SK-N-SH treated with all-trans-retinoic acid at 6 μM for 48 hours (cell line): Measurements from ENCODE around the gene RMDN2.

Experiments used
- ARNTL ChIP-seq: fragments of 450-650 bp; formaldehyde crosslinking; IDR thresholded peaks from 2 replicates; pipeline ENCODE4 v1.5.0; 2020; ENCODE audit warnings: low read depth, mild to moderate bottlenecking, moderate library complexity, borderline replicate concordance
- CSDC2 ChIP-seq: fragments of 250-450 bp; sonication (Bioruptor Pico); IDR thresholded peaks from 2 replicates; pipeline ENCODE4 v1.5.0; 2020; ENCODE audit warnings: mild to moderate bottlenecking, moderate library complexity
- CSRNP3 ChIP-seq: fragments of 250-450 bp; sonication (Bioruptor Pico); IDR thresholded peaks from 2 replicates; pipeline ENCODE4 v1.5.1; 2021; ENCODE audit warnings: mild to moderate bottlenecking, moderate library complexity
- GLIS3 ChIP-seq: fragments of 250-450 bp; sonication (Bioruptor Pico); IDR thresholded peaks from 2 replicates; pipeline ENCODE4 v1.5.0; 2020; ENCODE audit warnings: mild to moderate bottlenecking, moderate library complexity
- PATZ1 ChIP-seq: fragments of 250-450 bp; sonication (Bioruptor Pico); IDR thresholded peaks from 2 replicates; pipeline ENCODE4 v1.8.0; 2020; ENCODE audit warnings: mild to moderate bottlenecking, moderate library complexity, borderline replicate concordance
- RARB ChIP-seq: fragments of 250-450 bp; sonication (Bioruptor Pico); IDR thresholded peaks from 2 replicates; pipeline ENCODE4 v1.8.0; 2021; ENCODE audit warnings: mild to moderate bottlenecking, moderate library complexity
- SNAI2 ChIP-seq: fragments of 250-450 bp; sonication (Bioruptor Pico); IDR thresholded peaks from 2 replicates; pipeline ENCODE4 v1.5.0; 2020; ENCODE audit warnings: mild to moderate bottlenecking, moderate library complexity
- TCF4 ChIP-seq: fragments of 250-450 bp; sonication (Bioruptor Pico); IDR thresholded peaks from 2 replicates; pipeline ENCODE4 v1.8.0; 2021; ENCODE audit warnings: mild to moderate bottlenecking, moderate library complexity, borderline replicate concordance
- TOX ChIP-seq: fragments of 250-450 bp; sonication (Bioruptor Pico); IDR thresholded peaks from 2 replicates; pipeline ENCODE4 v1.8.0; 2021; ENCODE audit warnings: mild to moderate bottlenecking, moderate library complexity, borderline replicate concordance
- ZC3H10 ChIP-seq: fragments of 250-450 bp; sonication (Bioruptor Pico); IDR thresholded peaks from 2 replicates; pipeline ENCODE4 v1.5.1; 2021; ENCODE audit warnings: mild to moderate bottlenecking, moderate library complexity
- ZFP30 ChIP-seq: fragments of 450-650 bp; formaldehyde crosslinking; IDR thresholded peaks from 2 replicates; pipeline ENCODE4 v1.5.0; 2022; ENCODE audit warnings: mild to moderate bottlenecking, moderate library complexity
- ZNF565 ChIP-seq: fragments of 450-650 bp; formaldehyde crosslinking; conservative IDR thresholded peaks from 2 replicates; pipeline ENCODE4 v1.5.0; 2020; ENCODE audit warnings: low read depth, mild to moderate bottlenecking, moderate library complexity
- TF ChIP-seq, protein P1 (sequence below): fragments of 250-450 bp; sonication (Bioruptor Pico); IDR thresholded peaks from 2 replicates; pipeline ENCODE4 v1.5.1; 2020; ENCODE audit warnings: low read depth, mild to moderate bottlenecking, moderate library complexity
- TF ChIP-seq, protein P2 (sequence below): fragments of 250-450 bp; sonication (Bioruptor Pico); IDR thresholded peaks from 2 replicates; pipeline ENCODE4 v1.5.0; 2020; ENCODE audit warnings: mild to moderate bottlenecking, moderate library complexity

DNA sequence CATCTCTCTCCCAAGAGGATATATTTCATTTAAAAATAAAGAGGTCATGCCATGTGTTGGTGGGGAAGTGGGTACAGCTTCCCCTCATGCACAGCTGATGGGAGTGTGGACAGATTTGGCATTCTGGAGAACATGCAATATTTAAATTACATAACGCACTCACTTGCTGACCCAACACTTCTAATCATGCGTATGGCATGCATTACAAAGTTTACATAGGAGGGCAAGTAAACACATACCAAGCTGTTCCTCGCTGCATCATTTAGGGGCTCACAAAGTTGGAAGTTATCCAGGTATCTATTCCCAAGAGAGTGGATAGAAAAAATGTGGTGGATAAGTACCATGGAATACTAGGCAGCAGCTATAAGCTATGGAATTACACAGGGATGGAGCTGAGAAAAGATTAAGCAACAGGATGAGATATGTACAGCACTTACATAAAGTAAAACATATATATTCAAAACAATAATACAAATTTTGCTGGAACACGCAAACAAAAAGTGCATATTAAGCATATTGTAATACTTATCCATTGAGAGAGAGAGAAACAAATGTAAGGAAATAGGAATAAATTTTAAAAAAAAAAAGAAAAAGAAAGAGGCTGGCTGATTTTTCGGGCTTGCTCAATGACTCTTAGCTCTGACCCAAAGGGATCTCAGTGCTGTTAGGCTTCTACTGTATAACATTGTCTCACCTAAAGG lies 139.9 kb downstream of the RMDN2 start:
- TF ChIP-seq TCF4 (CRISPR knock-in tag), result no peak
- no peak for TF ChIP-seq SNAI2
- no peak for TF ChIP-seq PATZ1 (CRISPR knock-in tag)
- no peak for TF ChIP-seq TOX (CRISPR knock-in tag)
- TF ChIP-seq, protein P1, sequence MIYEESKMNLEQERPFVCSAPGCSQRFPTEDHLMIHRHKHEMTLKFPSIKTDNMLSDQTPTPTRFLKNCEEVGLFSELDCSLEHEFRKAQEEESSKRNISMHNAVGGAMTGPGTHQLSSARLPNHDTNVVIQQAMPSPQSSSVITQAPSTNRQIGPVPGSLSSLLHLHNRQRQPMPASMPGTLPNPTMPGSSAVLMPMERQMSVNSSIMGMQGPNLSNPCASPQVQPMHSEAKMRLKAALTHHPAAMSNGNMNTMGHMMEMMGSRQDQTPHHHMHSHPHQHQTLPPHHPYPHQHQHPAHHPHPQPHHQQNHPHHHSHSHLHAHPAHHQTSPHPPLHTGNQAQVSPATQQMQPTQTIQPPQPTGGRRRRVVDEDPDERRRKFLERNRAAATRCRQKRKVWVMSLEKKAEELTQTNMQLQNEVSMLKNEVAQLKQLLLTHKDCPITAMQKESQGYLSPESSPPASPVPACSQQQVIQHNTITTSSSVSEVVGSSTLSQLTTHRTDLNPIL, result no peak
- no peak for TF ChIP-seq GLIS3
- no peak for TF ChIP-seq CSRNP3
- no peak for TF ChIP-seq ZFP30 (CRISPR knock-in tag)
- TF ChIP-seq ARNTL (CRISPR knock-in tag), result no peak
- TF ChIP-seq CSDC2 (CRISPR knock-in tag), result no peak
- no peak for TF ChIP-seq RARB (CRISPR knock-in tag)
- TF ChIP-seq, protein P2, sequence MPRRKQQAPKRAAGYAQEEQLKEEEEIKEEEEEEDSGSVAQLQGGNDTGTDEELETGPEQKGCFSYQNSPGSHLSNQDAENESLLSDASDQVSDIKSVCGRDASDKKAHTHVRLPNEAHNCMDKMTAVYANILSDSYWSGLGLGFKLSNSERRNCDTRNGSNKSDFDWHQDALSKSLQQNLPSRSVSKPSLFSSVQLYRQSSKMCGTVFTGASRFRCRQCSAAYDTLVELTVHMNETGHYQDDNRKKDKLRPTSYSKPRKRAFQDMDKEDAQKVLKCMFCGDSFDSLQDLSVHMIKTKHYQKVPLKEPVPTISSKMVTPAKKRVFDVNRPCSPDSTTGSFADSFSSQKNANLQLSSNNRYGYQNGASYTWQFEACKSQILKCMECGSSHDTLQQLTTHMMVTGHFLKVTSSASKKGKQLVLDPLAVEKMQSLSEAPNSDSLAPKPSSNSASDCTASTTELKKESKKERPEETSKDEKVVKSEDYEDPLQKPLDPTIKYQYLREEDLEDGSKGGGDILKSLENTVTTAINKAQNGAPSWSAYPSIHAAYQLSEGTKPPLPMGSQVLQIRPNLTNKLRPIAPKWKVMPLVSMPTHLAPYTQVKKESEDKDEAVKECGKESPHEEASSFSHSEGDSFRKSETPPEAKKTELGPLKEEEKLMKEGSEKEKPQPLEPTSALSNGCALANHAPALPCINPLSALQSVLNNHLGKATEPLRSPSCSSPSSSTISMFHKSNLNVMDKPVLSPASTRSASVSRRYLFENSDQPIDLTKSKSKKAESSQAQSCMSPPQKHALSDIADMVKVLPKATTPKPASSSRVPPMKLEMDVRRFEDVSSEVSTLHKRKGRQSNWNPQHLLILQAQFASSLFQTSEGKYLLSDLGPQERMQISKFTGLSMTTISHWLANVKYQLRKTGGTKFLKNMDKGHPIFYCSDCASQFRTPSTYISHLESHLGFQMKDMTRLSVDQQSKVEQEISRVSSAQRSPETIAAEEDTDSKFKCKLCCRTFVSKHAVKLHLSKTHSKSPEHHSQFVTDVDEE, result no peak
- TF ChIP-seq ZNF565 (CRISPR knock-in tag), result no peak
- no peak for TF ChIP-seq ZC3H10 (CRISPR knock-in tag)
